Muscle layer of colon (tissue), 2 donors: Measurements from ENCODE around the gene ITGA2B.
A peak's percentile ranks its signal among the peaks of the same experiment; 100 is the strongest.

Experiments used
- H3K27ac ChIP-seq: one replicate; pipeline ENCODE4 v1.7.0; 2013; ENCODE audit warnings: low read depth, mild to moderate bottlenecking, low read length, moderate library complexity
- H3K27me3 ChIP-seq, 2 donors: one replicate each; pipeline ENCODE4 v1.7.0; 2013; ENCODE audit warnings: low read length in 2 of 2, mild to moderate bottlenecking in 2 of 2; ENCODE audit not compliant: insufficient read depth in 2 of 2, control insufficient read depth in 1 of 2
- H3K36me3 ChIP-seq: one replicate; pipeline ENCODE4 v1.7.0; 2013; ENCODE audit warnings: mild to moderate bottlenecking, low read length; ENCODE audit not compliant: insufficient read depth
- H3K4me1 ChIP-seq: one replicate; pipeline ENCODE4 v1.7.0; 2013; ENCODE audit warnings: mild to moderate bottlenecking, low read length; ENCODE audit not compliant: insufficient read depth
- H3K4me3 ChIP-seq, 2 donors: one replicate each; pipeline ENCODE4 v1.7.0; 2013; ENCODE audit warnings: low read length in 2 of 2, low read depth in 1 of 2, mild to moderate bottlenecking in 1 of 2, moderate library complexity in 1 of 2
- H3K9ac ChIP-seq: one replicate; pipeline ENCODE4 v1.7.0; 2013; ENCODE audit warnings: low read length
- H3K9me3 ChIP-seq: one replicate; pipeline ENCODE4 v1.7.0; 2013; ENCODE audit warnings: mild to moderate bottlenecking, low read length
- donor health status: abdominal sarcoma.
- donor health status: Adenocarcinoma of cecum.

Gene ITGA2B

GRCh38 chr17:44355642-44356099, 33.8 kb downstream of the ITGA2B start:
- no peaks in the 10 kb centered on the region for H3K9me3 ChIP-seq

GRCh38 chr17:44354582-44355561, 34.6 kb downstream of the ITGA2B start:
- Histone ChIP-seq H3K9ac (no peak overlapping the region), H3K9me3 (no peaks in the 10 kb centered on the region), H3K4me3 (no peak overlapping the region), H3K27me3 (no peaks in the 10 kb centered on the region), H3K27ac (no peak overlapping the region), H3K36me3 (peaks cover 22% of the 10 kb centered on the region), H3K4me1 (no peaks in the 10 kb centered on the region)

More at GRCh38 chr17:44355642-44356099, 33.8 kb downstream of the ITGA2B start:
- Histone ChIP-seq H3K4me3 (no peak overlapping the region), H3K4me1 (no peaks in the 10 kb centered on the region), H3K27me3 (no peaks in the 10 kb centered on the region), H3K27ac (no peak overlapping the region), H3K36me3 (peaks cover 16% of the 10 kb centered on the region), H3K9ac (no peak overlapping the region)

GRCh38 chr17:44353672-44354331, 35.6 kb downstream of the ITGA2B start:
- no peak overlapping the region for H3K9ac ChIP-seq
- no peaks in the 10 kb centered on the region for H3K27me3 ChIP-seq
- no peaks in the 10 kb centered on the region for H3K4me1 ChIP-seq
- no peak overlapping the region for H3K27ac ChIP-seq
- no peaks in the 10 kb centered on the region for H3K9me3 ChIP-seq
- H3K36me3 ChIP-seq: peaks cover 28% of the 10 kb centered on the region
- peak overlapping the region in 1 of 2 donors; percentile 35 for H3K4me3 ChIP-seq

GRCh38 chr17:44352828-44353671, 36.4 kb downstream of the ITGA2B start:
- Histone ChIP-seq H3K4me1 (no peaks in the 10 kb centered on the region), H3K9me3 (no peaks in the 10 kb centered on the region), H3K36me3 (peaks cover 28% of the 10 kb centered on the region), H3K9ac (no peak overlapping the region), H3K27me3 (no peaks in the 10 kb centered on the region), H3K27ac (no peak overlapping the region), H3K4me3 (peak overlapping the region in 1 of 2 donors; percentile 35)

- H3K4me1 ChIP-seq: no peaks in the 10 kb centered on the region
- no peaks in the 10 kb centered on the region for H3K9me3 ChIP-seq
- no peak overlapping the region for H3K9ac ChIP-seq
- H3K27ac ChIP-seq: no peak overlapping the region
- H3K27me3 ChIP-seq: no peaks in the 10 kb centered on the region
- H3K36me3 ChIP-seq: peaks cover 28% of the 10 kb centered on the region
- H3K4me3 ChIP-seq: no peak overlapping the region
Observed at GRCh38 chr17:44351961-44352827, 37.3 kb downstream of the ITGA2B start.

DNA sequence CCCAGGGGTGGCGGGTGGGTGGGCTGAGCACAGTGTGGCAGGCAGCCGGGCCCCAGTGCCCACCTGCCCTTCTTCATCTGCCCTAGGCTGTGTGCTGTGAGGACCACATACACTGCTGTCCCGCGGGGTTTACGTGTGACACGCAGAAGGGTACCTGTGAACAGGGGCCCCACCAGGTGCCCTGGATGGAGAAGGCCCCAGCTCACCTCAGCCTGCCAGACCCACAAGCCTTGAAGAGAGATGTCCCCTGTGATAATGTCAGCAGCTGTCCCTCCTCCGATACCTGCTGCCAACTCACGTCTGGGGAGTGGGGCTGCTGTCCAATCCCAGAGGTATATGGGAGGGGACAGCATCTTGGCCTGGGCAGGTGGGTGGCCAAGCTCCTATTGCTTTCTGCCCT, 38.0 kb downstream of the ITGA2B start:
- no peaks in the 10 kb centered on the region for H3K9me3 ChIP-seq
- H3K27me3 ChIP-seq: no peaks in the 10 kb centered on the region
- H3K4me3 ChIP-seq: no peak overlapping the region
- no peak overlapping the region for H3K9ac ChIP-seq
- peaks cover 28% of the 10 kb centered on the region for H3K36me3 ChIP-seq
- no peak overlapping the region for H3K27ac ChIP-seq
- no peaks in the 10 kb centered on the region for H3K4me1 ChIP-seq

- no peak overlapping the region for H3K9ac ChIP-seq
Observed at GRCh38 chr17:44350733-44351226, 38.7 kb downstream of the ITGA2B start.

GRCh38 chr17:44349553-44350070, 39.8 kb downstream of the ITGA2B start:
- peaks cover 9% of the 10 kb centered on the region for H3K4me1 ChIP-seq
- H3K9me3 ChIP-seq: no peaks in the 10 kb centered on the region
- no peaks in the 10 kb centered on the region for H3K27me3 ChIP-seq
- H3K36me3 ChIP-seq: peaks cover 28% of the 10 kb centered on the region
- no peak overlapping the region for H3K27ac ChIP-seq
- no peak overlapping the region for H3K4me3 ChIP-seq
- no peak overlapping the region for H3K9ac ChIP-seq

More at GRCh38 chr17:44350733-44351226, 38.7 kb downstream of the ITGA2B start:
- H3K27ac ChIP-seq: no peak overlapping the region
- peaks cover 28% of the 10 kb centered on the region for H3K36me3 ChIP-seq
- no peaks in the 10 kb centered on the region for H3K9me3 ChIP-seq
- H3K27me3 ChIP-seq: no peaks in the 10 kb centered on the region
- H3K4me1 ChIP-seq: peaks cover 5% of the 10 kb centered on the region
- no peak overlapping the region for H3K4me3 ChIP-seq

GRCh38 chr17:44348988-44349364, 40.5 kb downstream of the ITGA2B start:
- H3K27ac ChIP-seq: no peak overlapping the region

More at GRCh38 chr17:44348988-44349364, 40.5 kb downstream of the ITGA2B start:
- Histone ChIP-seq H3K27me3 (no peaks in the 10 kb centered on the region), H3K9ac (no peak overlapping the region), H3K4me3 (no peak overlapping the region), H3K9me3 (no peaks in the 10 kb centered on the region), H3K36me3 (peaks cover 28% of the 10 kb centered on the region), H3K4me1 (peaks cover 16% of the 10 kb centered on the region)
